PFSK-1 (cell line): ENCODE measurements around the gene HIVEP2.

Source experiments
- FOXP2 ChIP-seq: optimal IDR thresholded peaks from 2 replicates; pipeline ENCODE3; 2011; ENCODE audit warnings: borderline replicate concordance, control low read depth, inconsistent platforms; ENCODE audit not compliant: insufficient read depth; ENCODE audit errors: extremely low read length, extremely low read depth
- POLR2AphosphoS5 ChIP-seq: IDR thresholded peaks from 2 replicates; pipeline ENCODE4 v1.6.1; 2012; ENCODE audit warnings: low read depth, mild to moderate bottlenecking, control low read depth, low read length, moderate library complexity
- REST ChIP-seq, 2 experiments: IDR thresholded peaks; 2 replicates each; pipeline versions ENCODE4 v1.6.1 to v1.8.0; 2011 to 2012; ENCODE audit warnings: low read depth in 2 of 2, low read length in 2 of 2, control low read depth in 1 of 2, inconsistent platforms in 1 of 2, mild to moderate bottlenecking in 1 of 2, moderate library complexity in 1 of 2; ENCODE audit not compliant: insufficient read depth in 1 of 2
- SIN3A ChIP-seq: IDR thresholded peaks from 2 replicates; pipeline ENCODE4 v1.6.1; 2012; ENCODE audit warnings: mild to moderate bottlenecking, low read length, moderate library complexity, borderline replicate concordance; ENCODE audit not compliant: insufficient read depth
- TAF1 ChIP-seq: IDR thresholded peaks from 2 replicates; pipeline ENCODE4 v1.6.1; 2012; ENCODE audit warnings: low read length, control low read depth, borderline replicate concordance; ENCODE audit not compliant: insufficient read depth

Gene HIVEP2

GRCh38 chr6:142929751-142930358 lies 15.1 kb downstream of the HIVEP2 start:
- TF ChIP-seq TAF1 (no peak), POLR2AphosphoS5 (no peak), REST (IDR thresholded peaks at IDR 0.05; ENCODE audit: insufficient read depth in 1 of 2, low read depth in 2 of 2, low read length in 2 of 2) (no peak), FOXP2 (no peak), SIN3A (no peak)

- TF ChIP-seq SIN3A (no peak), TAF1 (no peak), FOXP2 (no peak), REST (IDR thresholded peaks at IDR 0.05; ENCODE audit: insufficient read depth in 1 of 2, low read depth in 2 of 2, low read length in 2 of 2) (no peak), POLR2AphosphoS5 (no peak)
These were observed 17.1 kb downstream of the HIVEP2 start for GRCh38 chr6:142927904-142928303.

GRCh38 chr6:142927271-142927580 lies 17.8 kb downstream of the HIVEP2 start:
- TF ChIP-seq SIN3A (no peak), POLR2AphosphoS5 (no peak), TAF1 (no peak), REST (IDR thresholded peaks at IDR 0.05; ENCODE audit: insufficient read depth in 1 of 2, low read depth in 2 of 2, low read length in 2 of 2) (no peak), FOXP2 (no peak)

GRCh38 chr6:142926494-142927270 lies 18.3 kb downstream of the HIVEP2 start:
- no peak for TF ChIP-seq SIN3A
- TF ChIP-seq FOXP2 = peak; percentile 71

GRCh38 chr6:142926177-142926493 lies 18.8 kb downstream of the HIVEP2 start:
- TF ChIP-seq SIN3A = no peak
- no peak for TF ChIP-seq REST (IDR thresholded peaks at IDR 0.05; ENCODE audit: insufficient read depth in 1 of 2, low read depth in 2 of 2, low read length in 2 of 2)
